Lower leg skin (tissue), 3 donors: ENCODE measurements around the gene GON7.

Experiments
- POLR2A ChIP-seq, 2 donors: fragments of 450-650 bp; IDR thresholded peaks; one replicate each; pipeline ENCODE4 v1.6.1; 2016 to 2017; ENCODE audit warnings: antibody characterized with exemption in 2 of 2, mild to moderate bottlenecking in 1 of 2, moderate library complexity in 1 of 2
- TF ChIP-seq, protein P1 (sequence below), 3 donors: fragments of 450-650 bp; IDR thresholded peaks; one replicate each; pipeline ENCODE4 v1.5.1; 2016; ENCODE audit warnings: antibody characterized with exemption in 3 of 3, mild to moderate bottlenecking in 3 of 3, moderate library complexity in 2 of 3

DNA sequence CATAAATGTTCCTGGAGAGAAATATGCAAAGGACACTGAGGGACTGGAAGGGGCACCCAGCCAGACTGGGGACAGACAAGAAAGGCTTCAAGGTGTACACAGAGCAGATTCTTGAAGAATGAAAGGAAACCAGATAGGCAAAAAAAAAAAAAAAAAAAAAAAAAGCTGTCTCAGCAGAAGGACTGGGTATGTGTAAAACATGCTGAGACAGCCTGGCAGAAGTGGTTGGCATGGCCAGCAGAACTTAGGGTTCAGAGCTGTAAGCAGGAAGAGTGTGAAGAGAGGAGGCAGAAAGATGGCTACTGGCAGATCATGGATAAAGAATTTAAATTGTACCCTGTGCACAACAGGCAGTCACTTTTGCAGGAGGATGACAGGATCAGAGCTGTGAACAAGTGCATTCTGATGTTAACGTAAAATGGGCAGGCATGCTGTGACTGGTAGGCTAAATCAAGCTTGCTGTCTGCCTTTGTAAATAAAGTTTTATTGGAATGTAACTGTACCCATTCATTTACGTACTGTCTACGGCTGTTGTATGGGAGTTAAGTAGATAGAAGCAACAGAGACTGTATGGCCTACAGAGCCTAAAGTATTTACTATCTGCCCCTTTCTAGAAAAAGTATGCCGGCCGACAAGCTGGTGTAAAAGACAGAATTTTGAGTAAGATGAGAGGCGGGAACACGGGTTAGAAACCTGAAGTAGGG, 42.4 kb upstream of the GON7 start:
- TF ChIP-seq, protein P1, sequence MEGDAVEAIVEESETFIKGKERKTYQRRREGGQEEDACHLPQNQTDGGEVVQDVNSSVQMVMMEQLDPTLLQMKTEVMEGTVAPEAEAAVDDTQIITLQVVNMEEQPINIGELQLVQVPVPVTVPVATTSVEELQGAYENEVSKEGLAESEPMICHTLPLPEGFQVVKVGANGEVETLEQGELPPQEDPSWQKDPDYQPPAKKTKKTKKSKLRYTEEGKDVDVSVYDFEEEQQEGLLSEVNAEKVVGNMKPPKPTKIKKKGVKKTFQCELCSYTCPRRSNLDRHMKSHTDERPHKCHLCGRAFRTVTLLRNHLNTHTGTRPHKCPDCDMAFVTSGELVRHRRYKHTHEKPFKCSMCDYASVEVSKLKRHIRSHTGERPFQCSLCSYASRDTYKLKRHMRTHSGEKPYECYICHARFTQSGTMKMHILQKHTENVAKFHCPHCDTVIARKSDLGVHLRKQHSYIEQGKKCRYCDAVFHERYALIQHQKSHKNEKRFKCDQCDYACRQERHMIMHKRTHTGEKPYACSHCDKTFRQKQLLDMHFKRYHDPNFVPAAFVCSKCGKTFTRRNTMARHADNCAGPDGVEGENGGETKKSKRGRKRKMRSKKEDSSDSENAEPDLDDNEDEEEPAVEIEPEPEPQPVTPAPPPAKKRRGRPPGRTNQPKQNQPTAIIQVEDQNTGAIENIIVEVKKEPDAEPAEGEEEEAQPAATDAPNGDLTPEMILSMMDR (IDR thresholded peaks at IDR 0.05): no peak
- TF ChIP-seq POLR2A (IDR thresholded peaks at IDR 0.05): no peak
